DOHH2 (cell line): ENCODE data around the gene OXLD1.

ENCODE experiments used
- H3F3A ChIP-seq: fragments of 200-600 bp; sonication (generic), shearing (Covaris generic); 2 replicates; pipeline ENCODE4 v1.6.0; 2016; ENCODE audit warnings: antibody characterized with exemption, mild to moderate bottlenecking; ENCODE audit not compliant: control insufficient read depth, insufficient read depth
- H3K27ac ChIP-seq: fragments of 200-600 bp; sonication (generic); 2 replicates; pipeline ENCODE4 v1.5.1; 2014; ENCODE audit warnings: low read depth, mild to moderate bottlenecking, low read length, moderate library complexity
- H3K27me3 ChIP-seq: fragments of 200-600 bp; sonication (generic); 2 replicates; pipeline ENCODE4 v1.6.1; 2014; ENCODE audit warnings: mild to moderate bottlenecking, low read length, mixed read lengths; ENCODE audit not compliant: control insufficient read depth
- H3K36me3 ChIP-seq: fragments of 200-600 bp; sonication (generic); 2 replicates; pipeline ENCODE4 v1.6.1; 2014; ENCODE audit warnings: mild to moderate bottlenecking, low read length, moderate library complexity, mixed read lengths; ENCODE audit not compliant: control insufficient read depth
- H3K4me1 ChIP-seq: fragments of 200-600 bp; sonication (generic); 2 replicates; pipeline ENCODE4 v1.6.1; 2014; ENCODE audit warnings: mild to moderate bottlenecking, low read length, mixed read lengths; ENCODE audit not compliant: control insufficient read depth
- H3K4me2 ChIP-seq: fragments of 200-600 bp; sonication (generic); 2 replicates; pipeline ENCODE4 v1.6.0; 2014; ENCODE audit warnings: mild to moderate bottlenecking, low read length, moderate library complexity
- H3K4me3 ChIP-seq: fragments of 200-600 bp; sonication (generic); 2 replicates; pipeline ENCODE4 v1.5.1; 2014; ENCODE audit warnings: mild to moderate bottlenecking, low read length, mixed read lengths
- H3K79me2 ChIP-seq: fragments of 200-600 bp; sonication (generic); 2 replicates; pipeline ENCODE4 v1.6.1; 2014; ENCODE audit warnings: mild to moderate bottlenecking, low read length, mixed read lengths; ENCODE audit not compliant: control insufficient read depth
- H3K9me2 ChIP-seq: fragments of 200-600 bp; sonication (generic); replicated peaks from 2 replicates; pipeline ENCODE4 v1.6.1; 2014; ENCODE audit warnings: mild to moderate bottlenecking, low read length, mixed read lengths; ENCODE audit not compliant: control insufficient read depth
- H3K9me3 ChIP-seq: fragments of 200-600 bp; sonication (generic); 2 replicates; pipeline ENCODE4 v1.6.1; 2014; ENCODE audit warnings: antibody characterized with exemption, low read length, mixed read lengths; ENCODE audit not compliant: control insufficient read depth, insufficient read depth
- H4K20me1 ChIP-seq: fragments of 200-600 bp; sonication (generic); 2 replicates; pipeline ENCODE4 v1.6.0; 2014; ENCODE audit warnings: low read depth, mild to moderate bottlenecking, antibody characterized with exemption, low read length, moderate library complexity; ENCODE audit not compliant: control insufficient read depth, insufficient read depth
- EZH2phosphoT487 ChIP-seq: fragments of 200-600 bp; sonication (generic); IDR thresholded peaks from 2 replicates; pipeline ENCODE4 v1.6.1; 2017; ENCODE audit warnings: borderline replicate concordance, mild to moderate bottlenecking, antibody characterized with exemption, low read length, moderate library complexity, mixed read lengths
- TF ChIP-seq, protein P1 (sequence below): fragments of 200-600 bp; sonication (generic); IDR thresholded peaks from one replicate; pipeline ENCODE4 v1.5.1; 2014; ENCODE audit warnings: antibody characterized with exemption, mild to moderate bottlenecking, low read depth, low read length; ENCODE audit not compliant: poor library complexity, severe bottlenecking

Gene OXLD1

DNA sequence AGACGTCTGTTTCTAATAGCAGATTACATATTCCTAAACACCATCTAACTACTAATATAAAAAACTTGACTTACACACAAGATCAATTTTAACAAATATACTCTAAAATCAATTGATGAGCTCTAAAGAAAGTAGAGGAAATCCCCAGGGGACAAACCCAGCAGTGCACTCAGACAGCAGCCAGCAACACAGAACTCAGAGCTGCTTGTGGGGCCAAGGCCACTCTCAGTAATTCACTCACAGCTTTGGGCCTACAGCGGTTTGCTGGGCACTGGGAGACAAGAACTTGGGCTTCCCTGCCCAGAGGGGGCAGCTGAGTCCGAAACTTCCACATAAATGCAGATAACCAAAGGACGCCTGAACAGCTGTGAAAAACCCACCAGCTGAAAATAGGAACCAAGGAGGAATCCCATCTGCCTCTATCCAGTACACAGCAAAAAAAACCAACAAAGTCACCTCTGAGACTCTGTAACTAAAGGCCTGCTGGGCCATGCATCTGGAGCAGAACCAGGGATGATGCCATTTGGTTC lies 50.9 kb downstream of the OXLD1 start:
- H3K36me3 ChIP-seq = peaks cover 57% of the 10 kb centered on the region
- H3K27ac ChIP-seq = no peak overlapping the region

More for the DNA sequence above, 50.9 kb downstream of the OXLD1 start:
- no peak overlapping the region for H3K4me2 ChIP-seq
- no peaks in the 10 kb centered on the region for H3K9me2 ChIP-seq
- no peak overlapping the region for H3K4me3 ChIP-seq
- TF ChIP-seq EZH2phosphoT487 = no peak
- TF ChIP-seq, protein P1, sequence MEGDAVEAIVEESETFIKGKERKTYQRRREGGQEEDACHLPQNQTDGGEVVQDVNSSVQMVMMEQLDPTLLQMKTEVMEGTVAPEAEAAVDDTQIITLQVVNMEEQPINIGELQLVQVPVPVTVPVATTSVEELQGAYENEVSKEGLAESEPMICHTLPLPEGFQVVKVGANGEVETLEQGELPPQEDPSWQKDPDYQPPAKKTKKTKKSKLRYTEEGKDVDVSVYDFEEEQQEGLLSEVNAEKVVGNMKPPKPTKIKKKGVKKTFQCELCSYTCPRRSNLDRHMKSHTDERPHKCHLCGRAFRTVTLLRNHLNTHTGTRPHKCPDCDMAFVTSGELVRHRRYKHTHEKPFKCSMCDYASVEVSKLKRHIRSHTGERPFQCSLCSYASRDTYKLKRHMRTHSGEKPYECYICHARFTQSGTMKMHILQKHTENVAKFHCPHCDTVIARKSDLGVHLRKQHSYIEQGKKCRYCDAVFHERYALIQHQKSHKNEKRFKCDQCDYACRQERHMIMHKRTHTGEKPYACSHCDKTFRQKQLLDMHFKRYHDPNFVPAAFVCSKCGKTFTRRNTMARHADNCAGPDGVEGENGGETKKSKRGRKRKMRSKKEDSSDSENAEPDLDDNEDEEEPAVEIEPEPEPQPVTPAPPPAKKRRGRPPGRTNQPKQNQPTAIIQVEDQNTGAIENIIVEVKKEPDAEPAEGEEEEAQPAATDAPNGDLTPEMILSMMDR = no peak
- peaks cover 56% of the 10 kb centered on the region for H3K79me2 ChIP-seq
- H4K20me1 ChIP-seq = no peaks in the 10 kb centered on the region
- no peaks in the 10 kb centered on the region for H3K4me1 ChIP-seq
- H3K9me3 ChIP-seq = no peaks in the 10 kb centered on the region
- no peaks in the 10 kb centered on the region for H3F3A ChIP-seq
- no peaks in the 10 kb centered on the region for H3K27me3 ChIP-seq
